ENCODE measurements around the gene SELENOO.

SELENOO gene

GRCh38 chr22:50213263-50213662 lies 12.5 kb downstream of the SELENOO start:
- no peaks in the 10 kb centered on the region for H3K9me3 ChIP-seq (ENCODE audit: control insufficient read depth, insufficient read depth, low read length)
- no peaks in the 10 kb centered on the region for H3F3A ChIP-seq (ENCODE audit: control insufficient read depth, insufficient read depth)
- no peak overlapping the region for H3K4me2 ChIP-seq (ENCODE audit: low read length)
- H3K36me3 ChIP-seq (ENCODE audit: control insufficient read depth, low read length) = peaks cover 90% of the 10 kb centered on the region
- peaks cover 68% of the 10 kb centered on the region for H3K79me2 ChIP-seq (ENCODE audit: control insufficient read depth, low read length)
- H3K27me3 ChIP-seq (ENCODE audit: control insufficient read depth, low read length) = no peaks in the 10 kb centered on the region
- no peaks in the 10 kb centered on the region for H3K9me2 ChIP-seq (replicated peaks; ENCODE audit: control insufficient read depth, low read length)
- peaks cover 8% of the 10 kb centered on the region; the same call in 1 of the 2 replicates for H3K4me1 ChIP-seq (ENCODE audit: control insufficient read depth, low read length)
- no peak overlapping the region for H3K4me3 ChIP-seq (ENCODE audit: low read length)
- no peak overlapping the region for H3K27ac ChIP-seq (ENCODE audit: low read depth, low read length)
- peaks cover 10% of the 10 kb centered on the region; the same call in 1 of the 2 replicates for H4K20me1 ChIP-seq (ENCODE audit: control insufficient read depth, insufficient read depth, low read depth, low read length)
- TF ChIP-seq EZH2phosphoT487 (IDR thresholded peaks at IDR 0.05; ENCODE audit: borderline replicate concordance, low read length) = no peak
- no peak for TF ChIP-seq CTCF (IDR thresholded peaks at IDR 0.05; ENCODE audit: low read depth, low read length, poor library complexity, severe bottlenecking)

- Histone ChIP-seq H3K9me2 (replicated peaks; ENCODE audit: control insufficient read depth, low read length) (no peaks in the 10 kb centered on the region), H4K20me1 (ENCODE audit: control insufficient read depth, insufficient read depth, low read depth, low read length) (peaks cover 4% of the 10 kb centered on the region; the same call in 1 of the 2 replicates)
Observed at GRCh38 chr22:50215297-50216054, 14.7 kb downstream of the SELENOO start.

GRCh38 chr22:50216055-50216683 lies 15.4 kb downstream of the SELENOO start:
- H3K27ac ChIP-seq (ENCODE audit: low read depth, low read length) = no peak overlapping the region
- H3K27me3 ChIP-seq (ENCODE audit: control insufficient read depth, low read length) = no peaks in the 10 kb centered on the region
- peaks cover 90% of the 10 kb centered on the region for H3K36me3 ChIP-seq (ENCODE audit: control insufficient read depth, low read length)
- H3K4me1 ChIP-seq (ENCODE audit: control insufficient read depth, low read length) = no peaks in the 10 kb centered on the region
- H3K4me2 ChIP-seq (ENCODE audit: low read length) = no peak overlapping the region
- no peak overlapping the region for H3K4me3 ChIP-seq (ENCODE audit: low read length)
- no peak for TF ChIP-seq EZH2phosphoT487 (IDR thresholded peaks at IDR 0.05; ENCODE audit: borderline replicate concordance, low read length)
- TF ChIP-seq CTCF (IDR thresholded peaks at IDR 0.05; ENCODE audit: low read depth, low read length, poor library complexity, severe bottlenecking) = no peak
- H3F3A ChIP-seq (ENCODE audit: control insufficient read depth, insufficient read depth) = no peaks in the 10 kb centered on the region
- H3K79me2 ChIP-seq (ENCODE audit: control insufficient read depth, low read length) = peaks cover 47% of the 10 kb centered on the region
- peaks cover 3% of the 10 kb centered on the region; the same call in 1 of the 2 replicates for H4K20me1 ChIP-seq (ENCODE audit: control insufficient read depth, insufficient read depth, low read depth, low read length)
- H3K9me3 ChIP-seq (ENCODE audit: control insufficient read depth, insufficient read depth, low read length) = no peaks in the 10 kb centered on the region
- no peaks in the 10 kb centered on the region for H3K9me2 ChIP-seq (replicated peaks; ENCODE audit: control insufficient read depth, low read length)

More at GRCh38 chr22:50215297-50216054, 14.7 kb downstream of the SELENOO start:
- no peaks in the 10 kb centered on the region for H3K4me1 ChIP-seq (ENCODE audit: control insufficient read depth, low read length)
- no peaks in the 10 kb centered on the region for H3F3A ChIP-seq (ENCODE audit: control insufficient read depth, insufficient read depth)
- no peaks in the 10 kb centered on the region for H3K27me3 ChIP-seq (ENCODE audit: control insufficient read depth, low read length)
- H3K9me3 ChIP-seq (ENCODE audit: control insufficient read depth, insufficient read depth, low read length) = no peaks in the 10 kb centered on the region
- peaks cover 90% of the 10 kb centered on the region for H3K36me3 ChIP-seq (ENCODE audit: control insufficient read depth, low read length)
- no peak overlapping the region for H3K4me3 ChIP-seq (ENCODE audit: low read length)
- no peak for TF ChIP-seq CTCF (IDR thresholded peaks at IDR 0.05; ENCODE audit: low read depth, low read length, poor library complexity, severe bottlenecking)
- TF ChIP-seq EZH2phosphoT487 (IDR thresholded peaks at IDR 0.05; ENCODE audit: borderline replicate concordance, low read length) = no peak
- no peak overlapping the region for H3K4me2 ChIP-seq (ENCODE audit: low read length)
- H3K27ac ChIP-seq (ENCODE audit: low read depth, low read length) = no peak overlapping the region
- peaks cover 54% of the 10 kb centered on the region for H3K79me2 ChIP-seq (ENCODE audit: control insufficient read depth, low read length)
